BLaER1 treated with 17β-estradiol and CSF1 and Interleukin-3, amounts not matched to agents 10 nM and 100 nM (cell line): ENCODE measurements around the gene TRAPPC10.
A peak's percentile ranks its signal among the peaks of the same experiment; 100 is the strongest.

Experiments used
- H3K27ac ChIP-seq, 11 experiments: shearing (Covaris generic); formaldehyde crosslinking; 2 replicates each; pipeline ENCODE4 v1.8.1; 2022
- H3K27me3 ChIP-seq, 11 experiments: shearing (Covaris generic); formaldehyde crosslinking; 2 replicates each; pipeline ENCODE4 v1.8.1; 2022
- H3K36me3 ChIP-seq, 11 experiments: shearing (Covaris generic); formaldehyde crosslinking; 2 replicates each; pipeline ENCODE4 v1.8.1; 2022
- H3K4me1 ChIP-seq, 10 experiments: shearing (Covaris generic); formaldehyde crosslinking; 2 replicates each; pipeline ENCODE4 v1.8.1; 2022
- H3K4me2 ChIP-seq, 11 experiments: shearing (Covaris generic); formaldehyde crosslinking; 2 replicates each; pipeline ENCODE4 v1.8.1; 2022
- H3K4me3 ChIP-seq, 10 experiments: shearing (Covaris generic); formaldehyde crosslinking; 2 replicates each; pipeline ENCODE4 v1.8.1; 2022
- H3K9ac ChIP-seq, 11 experiments: shearing (Covaris generic); formaldehyde crosslinking; 2 replicates each; pipeline ENCODE4 v1.8.1; 2022
- H3K9me3 ChIP-seq, 11 experiments: shearing (Covaris generic); formaldehyde crosslinking; replicated peaks in 1 of 11; 2 replicates each; pipeline ENCODE4 v1.8.1; 2022
- H4K20me1 ChIP-seq, 11 experiments: shearing (Covaris generic); formaldehyde crosslinking; 2 replicates each; pipeline ENCODE4 v1.8.1; 2022
- Cebpa-rat ChIP-seq, 11 experiments: shearing (Covaris generic); IDR thresholded peaks; 2 replicates each; pipeline ENCODE4 v1.8.1; 2022

Gene TRAPPC10

DNA sequence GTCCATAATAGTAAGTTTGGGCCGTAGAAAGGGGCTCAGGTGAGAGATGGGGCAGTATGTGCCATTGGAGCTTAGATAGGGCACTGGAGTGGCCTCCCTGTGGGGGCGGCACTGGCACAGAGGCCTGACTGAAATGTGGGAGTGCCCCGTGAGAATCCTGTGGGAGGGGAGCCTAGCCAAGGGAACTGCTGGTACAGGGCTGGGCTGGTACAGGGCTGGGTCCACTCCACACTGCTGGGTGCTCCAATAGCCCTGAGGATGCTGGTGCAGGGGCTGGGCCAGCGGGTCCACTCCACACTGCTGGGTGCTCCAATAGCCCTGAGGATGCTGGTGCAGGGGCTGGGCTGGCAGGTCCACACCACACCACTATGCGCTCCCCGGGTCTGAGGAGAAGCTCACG, 50.3 kb downstream of the TRAPPC10 start:
- H3K27me3 ChIP-seq: no peaks in the 10 kb centered on the region
- no peak overlapping the region for H3K4me2 ChIP-seq
- peaks cover 15 to 24% (median 20%) of the 10 kb centered on the region in 10 experiments for H3K4me1 ChIP-seq
- TF ChIP-seq Cebpa-rat (IDR thresholded peaks at IDR 0.05): no peak
- no peak overlapping the region for H3K4me3 ChIP-seq
- H3K9ac ChIP-seq: no peak overlapping the region
- peaks cover 19 to 92% (median 60%) of the 10 kb centered on the region in 11 experiments; a peak in 20 of 22 replicates for H4K20me1 ChIP-seq
- H3K9me3 ChIP-seq: no peaks in the 10 kb centered on the region
- H3K36me3 ChIP-seq: peaks cover 74 to 98% (median 85%) of the 10 kb centered on the region in 11 experiments
- no peak overlapping the region; a peak in 1 of 22 replicates for H3K27ac ChIP-seq

DNA sequence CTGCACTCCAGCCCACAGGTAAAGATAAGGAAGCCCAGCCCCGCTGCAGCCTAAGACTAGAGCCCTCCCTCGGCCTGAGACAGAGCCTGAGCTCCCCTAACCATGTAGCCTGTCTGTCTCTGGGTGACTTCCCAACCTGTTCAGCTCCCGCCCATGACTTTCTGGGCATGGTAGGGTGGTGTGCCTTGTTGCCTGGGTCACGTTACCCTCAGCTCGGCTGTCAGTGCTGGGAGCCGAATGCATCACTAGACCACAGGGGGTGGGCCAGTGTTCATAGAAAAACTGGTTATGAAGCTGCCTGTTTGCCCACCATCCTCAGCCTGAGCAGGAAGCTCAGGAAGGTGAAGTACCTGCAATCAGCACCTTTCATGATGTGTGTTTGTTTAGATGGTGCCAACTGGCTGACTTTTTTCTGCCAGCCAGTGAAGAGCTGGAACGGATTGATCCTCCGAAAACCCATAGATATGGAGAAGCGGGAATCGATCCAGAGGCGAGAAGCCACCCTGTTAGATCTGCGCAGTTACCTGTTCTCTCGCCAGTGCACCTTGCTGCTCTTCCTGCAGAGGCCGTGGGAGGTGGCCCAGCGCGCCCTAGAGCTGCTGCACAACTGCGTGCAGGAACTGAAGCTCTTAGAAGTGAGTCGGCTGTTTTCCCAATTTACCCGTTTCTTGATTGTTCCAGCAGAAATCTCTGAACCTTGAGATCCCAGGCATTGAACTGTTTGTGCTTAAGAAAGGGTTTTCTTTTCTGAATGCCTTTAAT, 51.2 kb downstream of the TRAPPC10 start:
- Histone ChIP-seq H3K4me3 (no peak overlapping the region), H3K9me3 (no peaks in the 10 kb centered on the region), H3K36me3 (peaks cover 77 to 98% (median 82%) of the 10 kb centered on the region in 11 experiments), H3K27me3 (no peaks in the 10 kb centered on the region), H4K20me1 (peaks cover 16 to 92% (median 55%) of the 10 kb centered on the region in 11 experiments; a peak in 20 of 22 replicates), H3K9ac (no peak overlapping the region), H3K4me1 (peaks cover 15 to 24% (median 20%) of the 10 kb centered on the region in 10 experiments), H3K27ac (peak overlapping the region in 1 of 11 experiments; percentile 0; a peak in 1 of 22 replicates), H3K4me2 (no peak overlapping the region)
- no peak for TF ChIP-seq Cebpa-rat (IDR thresholded peaks at IDR 0.05)

DNA sequence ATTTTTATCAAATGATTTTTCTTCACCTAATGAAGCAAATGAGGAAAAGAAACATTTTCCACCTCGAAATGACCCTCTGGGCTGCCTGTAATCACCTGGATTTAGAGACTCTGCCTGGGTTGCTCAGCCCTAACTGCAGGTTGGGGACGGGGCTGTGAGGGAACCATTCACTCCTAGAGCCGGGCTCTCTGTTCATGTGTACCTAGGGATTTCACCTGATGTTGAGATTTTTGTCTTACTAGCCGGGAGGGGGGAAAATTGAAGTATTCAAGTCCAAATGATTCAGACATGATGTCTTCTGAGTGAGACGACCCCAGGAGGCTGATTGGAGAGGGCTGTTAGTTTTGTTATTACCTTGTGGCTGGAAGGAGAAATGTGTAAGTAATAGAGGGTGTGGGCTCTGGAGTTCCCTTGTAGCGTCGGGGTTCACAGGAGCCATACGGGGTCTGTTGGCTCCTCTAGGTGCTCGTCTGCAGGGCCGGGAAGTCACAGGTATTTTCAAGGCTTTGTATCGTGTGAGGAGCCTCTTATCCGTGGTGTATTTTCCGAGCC, 52.8 kb downstream of the TRAPPC10 start:
- no peaks in the 10 kb centered on the region for H3K9me3 ChIP-seq
- H3K4me1 ChIP-seq: peaks cover 15 to 24% (median 20%) of the 10 kb centered on the region in 10 experiments
- peaks cover 16 to 92% (median 54%) of the 10 kb centered on the region in 11 experiments; a peak in 20 of 22 replicates for H4K20me1 ChIP-seq
- no peaks in the 10 kb centered on the region for H3K27me3 ChIP-seq
- H3K27ac ChIP-seq: peak overlapping the region in 8 of 11 experiments; percentile 7 to 76 (median 46); a peak in 12 of 22 replicates
- no peak for TF ChIP-seq Cebpa-rat (IDR thresholded peaks at IDR 0.05)
- peak overlapping the region; percentile 59 to 79 (median 69) for H3K4me2 ChIP-seq
- peak overlapping the region in 3 of 11 experiments; percentile 7 to 58 (median 14); a peak in 1 of 22 replicates for H3K9ac ChIP-seq
- H3K36me3 ChIP-seq: peaks cover 79 to 98% (median 83%) of the 10 kb centered on the region in 11 experiments
- H3K4me3 ChIP-seq: no peak overlapping the region

DNA sequence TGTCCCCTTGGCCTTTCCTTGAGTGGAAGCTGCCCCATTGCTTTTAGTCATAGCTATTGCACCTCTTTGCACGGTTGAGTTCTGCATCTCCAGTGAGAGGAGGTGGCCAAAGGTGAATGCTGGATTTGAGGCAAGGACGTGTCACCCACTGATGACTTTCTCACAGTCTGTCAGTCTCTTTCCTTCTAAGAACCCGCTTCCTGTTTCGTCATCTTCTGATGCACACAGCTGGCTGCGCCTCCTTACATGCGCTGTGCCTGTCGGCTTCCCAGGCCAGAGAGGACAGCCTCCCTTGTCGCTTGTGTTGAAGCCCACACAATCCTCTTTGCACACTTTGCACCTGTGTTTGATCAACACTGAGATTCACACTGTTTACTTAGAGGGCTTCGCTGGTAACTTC, 53.3 kb downstream of the TRAPPC10 start:
- H3K4me1 ChIP-seq: peaks cover 15 to 24% (median 20%) of the 10 kb centered on the region in 10 experiments
- peak overlapping the region in 9 of 11 experiments; percentile 4 to 76 (median 37); a peak in 14 of 22 replicates for H3K27ac ChIP-seq
- H3K36me3 ChIP-seq: peaks cover 78 to 98% (median 83%) of the 10 kb centered on the region in 11 experiments
- peak overlapping the region; percentile 59 to 79 (median 69) for H3K4me2 ChIP-seq
- H3K4me3 ChIP-seq: no peak overlapping the region
- TF ChIP-seq Cebpa-rat (IDR thresholded peaks at IDR 0.05): peak in 6 of 11 experiments; percentile 14 to 81 (median 48); a peak in 6 of 22 replicates
- H3K9ac ChIP-seq: peak overlapping the region in 8 of 11 experiments; percentile 14 to 62 (median 46); a peak in 13 of 22 replicates
- peaks cover 21 to 92% (median 59%) of the 10 kb centered on the region in 11 experiments; a peak in 20 of 22 replicates for H4K20me1 ChIP-seq
- no peaks in the 10 kb centered on the region for H3K27me3 ChIP-seq
- no peaks in the 10 kb centered on the region for H3K9me3 ChIP-seq

DNA sequence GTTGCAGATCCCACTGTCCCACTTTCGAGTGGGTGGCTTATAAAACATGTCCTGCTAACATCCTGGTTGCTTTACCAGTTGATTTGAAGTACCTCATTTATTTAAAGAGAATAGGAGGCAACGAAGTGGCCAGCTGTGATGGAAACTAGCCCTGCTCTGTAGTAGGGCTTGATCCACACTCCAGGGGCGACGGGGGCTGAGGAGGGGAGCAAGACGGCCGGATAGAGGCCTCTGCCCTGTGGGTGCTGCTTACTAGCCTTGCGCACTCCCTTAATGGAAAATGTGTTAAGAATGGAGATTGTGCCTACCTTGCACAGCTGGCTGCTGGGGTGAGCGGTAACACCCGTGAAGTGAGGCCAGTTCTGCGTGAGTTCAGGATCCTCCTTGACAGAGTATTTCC, 54.0 kb downstream of the TRAPPC10 start:
- H3K9ac ChIP-seq: peak overlapping the region in 6 of 11 experiments; percentile 14 to 62 (median 46); a peak in 12 of 22 replicates
- peaks cover 28 to 98% (median 66%) of the 10 kb centered on the region in 11 experiments; a peak in 20 of 22 replicates for H4K20me1 ChIP-seq
- peak overlapping the region in 8 of 11 experiments; percentile 4 to 76 (median 48); a peak in 11 of 22 replicates for H3K27ac ChIP-seq
- TF ChIP-seq Cebpa-rat (IDR thresholded peaks at IDR 0.05): no peak
- no peaks in the 10 kb centered on the region for H3K27me3 ChIP-seq
- H3K4me1 ChIP-seq: peaks cover 15 to 24% (median 20%) of the 10 kb centered on the region in 10 experiments
- no peak overlapping the region for H3K4me3 ChIP-seq
- H3K4me2 ChIP-seq: peak overlapping the region; percentile 59 to 79 (median 69); a peak in 20 of 22 replicates
- peaks cover 80 to 98% (median 85%) of the 10 kb centered on the region in 11 experiments for H3K36me3 ChIP-seq
- no peaks in the 10 kb centered on the region for H3K9me3 ChIP-seq

DNA sequence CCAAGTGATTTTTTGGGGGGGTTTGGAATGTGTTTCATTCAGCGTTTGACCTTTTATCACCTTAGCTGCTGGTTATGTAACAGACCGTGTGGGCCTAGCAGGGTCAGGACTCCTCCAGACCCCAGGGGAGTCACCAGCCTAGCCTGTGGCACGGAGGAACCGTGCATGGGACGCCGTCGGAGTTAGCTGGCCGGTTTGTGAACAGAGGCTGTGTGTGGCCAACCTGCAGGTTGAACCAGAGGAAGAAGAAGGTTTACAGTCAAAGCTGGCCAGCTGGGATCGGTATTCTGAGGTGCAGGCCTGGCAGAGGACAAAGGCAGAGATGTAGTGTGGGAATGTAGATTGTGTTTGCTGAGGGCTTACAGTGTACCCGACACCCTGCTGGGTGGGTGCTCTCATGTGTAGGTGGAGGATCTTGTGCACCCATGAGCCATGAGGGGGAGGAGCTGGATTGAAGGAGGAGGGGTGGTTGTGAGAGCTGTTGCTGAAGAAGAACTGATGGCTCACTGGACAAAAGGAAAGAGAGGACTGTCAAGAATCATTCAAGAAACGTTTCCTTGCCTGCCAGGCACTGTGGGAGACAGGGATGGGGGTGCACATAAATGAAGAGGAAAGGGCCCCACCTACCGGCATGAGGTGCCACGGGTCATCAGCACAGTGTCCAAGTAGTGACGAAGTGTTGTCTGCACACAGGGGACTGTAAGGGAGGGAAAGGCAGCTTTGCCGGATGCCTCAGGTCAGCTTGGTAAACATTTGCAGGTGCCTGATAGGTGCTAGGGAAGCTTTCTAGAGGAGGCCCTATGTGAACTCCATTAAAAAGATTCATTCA, 55.1 kb downstream of the TRAPPC10 start:
- Histone ChIP-seq H3K4me1 (peaks cover 15 to 24% (median 20%) of the 10 kb centered on the region in 10 experiments), H3K27ac (0 out of 22 replicates have a peak overlapping the region, but pooled peaks of 2 of the 11 experiments have one; percentile 6 to 76), H3K9me3 (no peaks in the 10 kb centered on the region), H3K9ac (no peak overlapping the region), H3K4me3 (no peak overlapping the region), H3K4me2 (no peak overlapping the region), H3K36me3 (peaks cover 79 to 99% (median 89%) of the 10 kb centered on the region in 11 experiments), H4K20me1 (peaks cover 31 to 100% (median 77%) of the 10 kb centered on the region in 11 experiments; a peak in 21 of 22 replicates), H3K27me3 (no peaks in the 10 kb centered on the region)
- TF ChIP-seq Cebpa-rat (IDR thresholded peaks at IDR 0.05): no peak

DNA sequence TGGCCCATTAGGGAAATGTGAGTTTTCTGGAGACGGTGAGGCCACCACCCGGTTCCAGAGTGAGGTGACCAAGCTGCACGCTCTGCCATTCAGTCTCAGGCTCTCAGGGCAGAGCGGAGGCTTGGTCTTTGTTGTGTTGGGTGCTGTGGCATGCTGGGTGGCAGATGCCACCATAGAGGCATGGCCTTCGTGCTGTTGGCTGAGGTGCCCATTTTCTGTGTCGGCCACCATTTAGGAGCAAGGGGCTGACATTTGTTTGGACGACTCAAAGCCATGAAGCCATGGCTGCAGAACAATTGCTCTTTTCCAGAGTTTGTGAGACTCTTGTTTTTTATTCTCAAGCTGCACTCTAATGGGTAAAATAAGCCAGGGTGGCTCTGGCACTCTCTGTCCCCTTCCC, 58.3 kb downstream of the TRAPPC10 start:
- H3K9ac ChIP-seq: no peak overlapping the region
- H3K27ac ChIP-seq: no peak overlapping the region
- no peaks in the 10 kb centered on the region for H3K9me3 ChIP-seq

More for the DNA sequence above, 58.3 kb downstream of the TRAPPC10 start:
- Histone ChIP-seq H3K4me3 (no peak overlapping the region), H3K4me2 (no peak overlapping the region), H3K36me3 (peaks cover 86 to 99% (median 94%) of the 10 kb centered on the region in 11 experiments), H3K4me1 (peaks cover 9 to 14% (median 10%) of the 10 kb centered on the region in 10 experiments), H4K20me1 (peaks cover 40 to 97% (median 90%) of the 10 kb centered on the region in 11 experiments; a peak in 21 of 22 replicates), H3K27me3 (no peaks in the 10 kb centered on the region)
- TF ChIP-seq Cebpa-rat (IDR thresholded peaks at IDR 0.05): no peak
